T-helper 9 cell (primary cell): ENCODE data around the gene MFF.
"Not testable (repeated sequence)": the region's sequence is repeated elsewhere in the genome, so short reads cannot be mapped to it uniquely, and the experiment has no call there.

ENCODE experiments used
- DNase-seq: peaks from one replicate; pipeline ENCODE4 v3.0.0-alpha.2; 2020

The MFF gene

GRCh38 chr2:227337442-227337841, 12.4 kb downstream of the MFF start:
- no peak for DNase-seq

- DNase-seq, result no peak
Observed at GRCh38 chr2:227339098-227339599, 14.1 kb downstream of the MFF start.

GRCh38 chr2:227340106-227340505, 15.1 kb downstream of the MFF start:
- no peak for DNase-seq

- no peak for DNase-seq
Observed at GRCh38 chr2:227341553-227341952, 16.5 kb downstream of the MFF start.

- no peak for DNase-seq
Observed at GRCh38 chr2:227344231-227344630, 19.2 kb downstream of the MFF start.

GRCh38 chr2:227347117-227347516, 22.1 kb downstream of the MFF start:
- no peak for DNase-seq

GRCh38 chr2:227348324-227348723, 23.3 kb downstream of the MFF start:
- DNase-seq, result no peak

GRCh38 chr2:227349989-227350612, 25.1 kb downstream of the MFF start:
- no peak for DNase-seq

GRCh38 chr2:227351639-227352038, 26.6 kb downstream of the MFF start:
- no peak for DNase-seq

- no peak for DNase-seq
Observed at GRCh38 chr2:227360351-227360750, 35.3 kb downstream of the MFF start.

- no peak for DNase-seq
Observed at GRCh38 chr2:227363756-227364155, 38.7 kb downstream of the MFF start.

GRCh38 chr2:227364585-227365263, 39.7 kb downstream of the MFF start:
- DNase-seq, result not testable (repeated sequence)

GRCh38 chr2:227365833-227366232, 40.8 kb downstream of the MFF start:
- DNase-seq, result no peak

- DNase-seq, result no peak
Observed at GRCh38 chr2:227366769-227367426, 41.8 kb downstream of the MFF start.

GRCh38 chr2:227367427-227367795, 42.4 kb downstream of the MFF start:
- DNase-seq, result no peak

GRCh38 chr2:227368574-227368973, 43.5 kb downstream of the MFF start:
- DNase-seq, result no peak

GRCh38 chr2:227370092-227370491, 45.0 kb downstream of the MFF start:
- DNase-seq, result no peak

- DNase-seq, result no peak
Observed at GRCh38 chr2:227370791-227371312, 45.8 kb downstream of the MFF start.

- no peak for DNase-seq
Observed at GRCh38 chr2:227373389-227373788, 48.3 kb downstream of the MFF start.

- no peak for DNase-seq
Observed at GRCh38 chr2:227374158-227374557, 49.1 kb downstream of the MFF start.

GRCh38 chr2:227376656-227377396, 51.8 kb downstream of the MFF start:
- DNase-seq, result no peak

GRCh38 chr2:227377467-227378351, 52.7 kb downstream of the MFF start:
- no peak for DNase-seq
